Gastrocnemius medialis (tissue), 4 donors: ENCODE measurements around the gene MMRN2. TPM values are rescaled to one million over a fixed set of nuclear protein-coding genes. Genes with fewer than 3 reads are reported as not detected.
"Not testable (repeated sequence)": the region's sequence is repeated elsewhere in the genome, so short reads cannot be mapped to it uniquely, and the experiment has no call there.

ENCODE experiments used
- ATAC-seq, 2 donors: fragments of 150-250 bp; one replicate each; pipeline ENCODE4 v1.9.1; 2016
- DNase-seq, 2 donors: peaks; one replicate each; pipeline ENCODE4 v3.0.0-alpha.2; 2019
- H3K27ac ChIP-seq, 4 donors: fragments of 200-600 bp; sonication (generic); 1 replicate in 1 of 4; 2 replicates in 3 of 4; pipeline ENCODE4 v1.5.1; 2016 to 2018; ENCODE audit warnings: mild to moderate bottlenecking in 2 of 4, moderate library complexity in 1 of 4
- H3K27me3 ChIP-seq, 3 donors: fragments of 200-600 bp; sonication (generic) in 2 of 3; 1 replicate in 1 of 3; 2 replicates in 2 of 3; pipeline versions ENCODE4 v1.5.1 to v1.6.0; 2016 to 2019; ENCODE audit warnings: mild to moderate bottlenecking in 1 of 3, moderate library complexity in 1 of 3
- H3K36me3 ChIP-seq, 2 donors: fragments of 200-600 bp; sonication (generic) in 1 of 2; one replicate each; pipeline ENCODE4 v1.5.1; 2017 to 2018
- H3K4me1 ChIP-seq, 2 donors: fragments of 200-600 bp; sonication (generic) in 1 of 2; one replicate each; pipeline ENCODE4 v1.5.1; 2016 to 2017; ENCODE audit warnings: mild to moderate bottlenecking in 2 of 2
- H3K4me3 ChIP-seq, 4 donors: fragments of 200-600 bp; sonication (generic) in 3 of 4; 1 replicate in 1 of 4; 2 replicates in 3 of 4; pipeline ENCODE4 v1.5.1; 2016 to 2019; ENCODE audit warnings: mild to moderate bottlenecking in 2 of 4
- H3K9me3 ChIP-seq, 3 donors: fragments of 200-600 bp; sonication (generic) in 2 of 3; 1 replicate in 1 of 3; 2 replicates in 2 of 3; pipeline ENCODE4 v1.5.1; 2016 to 2019
- POLR2A ChIP-seq, 2 donors: fragments of 450-650 bp; IDR thresholded peaks; one replicate each; pipeline ENCODE4 v1.6.1; 2017; ENCODE audit warnings: antibody characterized with exemption in 2 of 2, mild to moderate bottlenecking in 2 of 2, moderate library complexity in 2 of 2
- in situ Hi-C, 4 donors: fragments of 200-750 bp; cut with MboI; loops; one replicate each; pipeline versions ENCODE4 v1.15.0 to v1.8.0; 2017; ENCODE audit warnings: low sequenced_read_pairs in 4 of 4
- intact Hi-C: fragments of 100-400 bp; cut with DNase I; formaldehyde crosslinking; loops from one replicate; pipeline ENCODE4 v1.15.1; 2023; ENCODE audit warnings: low total_unique reads
- total RNA-seq, 4 donors: library from RNA; depleted of rRNA; stranded (reverse); fragments of >200 nt; gene quantifications; one replicate each; pipeline versions ENCODE4 v1.1.0 to v1.2.3, GENCODE V29; 2016
- TF ChIP-seq, protein P1 (sequence below), 5 experiments: fragments of 450-650 bp in 3 of 5; fragments of 200-600 bp in 2 of 5; sonication (generic) in 2 of 5; IDR thresholded peaks in 4 of 5; conservative IDR thresholded peaks in 1 of 5; 1 replicate in 4 of 5; 2 replicates in 1 of 5; pipeline ENCODE4 v1.5.1; 2016 to 2019; ENCODE audit warnings: antibody characterized with exemption in 5 of 5, mild to moderate bottlenecking in 3 of 5, moderate library complexity in 3 of 5

The MMRN2 gene
- total RNA-seq, 4 donors from 2014 or later: 14.6 to 34.8 (median 25.8) TPM

GRCh38 chr10:86992456-86992855 is 35.0 kb upstream of the MMRN2 start:
- Histone ChIP-seq H3K9me3 (no peaks in the 10 kb centered on the region), H3K4me1 (peaks cover 4 to 11% of the 10 kb centered on the region in 2 donors), H3K27me3 (no peaks in the 10 kb centered on the region), H3K36me3 (no peaks in the 10 kb centered on the region), H3K27ac (no peak overlapping the region), H3K4me3 (no peak overlapping the region)
- no peak for DNase-seq
- no peak for ATAC-seq
- in situ Hi-C loops: no loop called here
- TF ChIP-seq, protein P1, sequence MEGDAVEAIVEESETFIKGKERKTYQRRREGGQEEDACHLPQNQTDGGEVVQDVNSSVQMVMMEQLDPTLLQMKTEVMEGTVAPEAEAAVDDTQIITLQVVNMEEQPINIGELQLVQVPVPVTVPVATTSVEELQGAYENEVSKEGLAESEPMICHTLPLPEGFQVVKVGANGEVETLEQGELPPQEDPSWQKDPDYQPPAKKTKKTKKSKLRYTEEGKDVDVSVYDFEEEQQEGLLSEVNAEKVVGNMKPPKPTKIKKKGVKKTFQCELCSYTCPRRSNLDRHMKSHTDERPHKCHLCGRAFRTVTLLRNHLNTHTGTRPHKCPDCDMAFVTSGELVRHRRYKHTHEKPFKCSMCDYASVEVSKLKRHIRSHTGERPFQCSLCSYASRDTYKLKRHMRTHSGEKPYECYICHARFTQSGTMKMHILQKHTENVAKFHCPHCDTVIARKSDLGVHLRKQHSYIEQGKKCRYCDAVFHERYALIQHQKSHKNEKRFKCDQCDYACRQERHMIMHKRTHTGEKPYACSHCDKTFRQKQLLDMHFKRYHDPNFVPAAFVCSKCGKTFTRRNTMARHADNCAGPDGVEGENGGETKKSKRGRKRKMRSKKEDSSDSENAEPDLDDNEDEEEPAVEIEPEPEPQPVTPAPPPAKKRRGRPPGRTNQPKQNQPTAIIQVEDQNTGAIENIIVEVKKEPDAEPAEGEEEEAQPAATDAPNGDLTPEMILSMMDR (IDR thresholded peaks at IDR 0.05 in 4 of 5, conservative IDR thresholded peaks at IDR 0.05 in 1 of 5): no peak
- no peak for TF ChIP-seq POLR2A (IDR thresholded peaks at IDR 0.05)
- intact Hi-C loops: no loop called here

DNA sequence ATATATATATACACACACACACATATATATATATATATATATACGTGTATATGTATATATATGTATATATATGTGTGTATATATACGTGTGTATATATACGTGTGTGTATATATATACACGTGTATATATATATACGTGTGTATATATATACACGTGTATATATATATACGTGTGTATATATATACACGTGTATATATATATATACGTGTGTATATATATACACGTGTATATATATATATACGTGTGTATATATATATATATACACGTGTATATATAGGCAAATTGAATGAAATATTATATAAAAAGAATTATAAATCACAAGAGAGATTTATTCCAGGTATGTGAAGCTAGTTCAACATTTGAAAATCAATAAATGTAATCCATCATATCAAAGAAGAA is 33.9 kb upstream of the MMRN2 start:
- H3K27ac ChIP-seq, H3K36me3 ChIP-seq, ATAC-seq, intact Hi-C loops, DNase-seq, H3K9me3 ChIP-seq, in situ Hi-C loops, H3K27me3 ChIP-seq, H3K4me3 ChIP-seq: not testable (repeated sequence)
- peaks cover 4 to 11% of the 10 kb centered on the region in 2 donors for H3K4me1 ChIP-seq

GRCh38 chr10:86988520-86988919 is 31.1 kb upstream of the MMRN2 start:
- H3K27ac ChIP-seq: no peak overlapping the region
- H3K36me3 ChIP-seq: no peaks in the 10 kb centered on the region
- ATAC-seq (no peak), DNase-seq (no peak)
- peaks cover 4 to 11% of the 10 kb centered on the region in 2 donors for H3K4me1 ChIP-seq
- TF ChIP-seq POLR2A (IDR thresholded peaks at IDR 0.05): no peak
- TF ChIP-seq, protein P1 (IDR thresholded peaks at IDR 0.05 in 4 of 5, conservative IDR thresholded peaks at IDR 0.05 in 1 of 5): no peak
- in situ Hi-C loops (no loop called here), intact Hi-C loops (no loop called here)
- no peak overlapping the region for H3K4me3 ChIP-seq
- H3K27me3 ChIP-seq: no peaks in the 10 kb centered on the region
- H3K9me3 ChIP-seq: no peaks in the 10 kb centered on the region

DNA sequence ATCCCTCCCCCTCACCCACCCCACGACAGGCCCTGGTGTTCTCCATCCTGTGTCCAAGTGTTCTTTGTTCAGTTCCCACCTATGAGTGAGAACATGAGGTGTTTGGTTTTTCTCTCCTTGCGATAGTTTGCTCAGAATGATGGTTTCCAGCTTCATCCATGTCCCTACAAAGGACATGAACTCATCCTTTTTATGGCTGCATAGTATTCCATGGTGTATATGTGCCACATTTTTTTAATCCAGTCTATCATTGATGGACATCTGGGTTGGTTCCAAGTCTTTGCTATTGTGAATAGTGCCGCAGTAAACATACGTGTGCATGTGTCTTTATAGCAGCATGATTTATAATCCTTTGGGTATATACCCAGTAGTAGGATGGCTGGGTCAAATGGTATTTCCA is 27.1 kb upstream of the MMRN2 start:
- intact Hi-C loops: not testable (repeated sequence)

DNA sequence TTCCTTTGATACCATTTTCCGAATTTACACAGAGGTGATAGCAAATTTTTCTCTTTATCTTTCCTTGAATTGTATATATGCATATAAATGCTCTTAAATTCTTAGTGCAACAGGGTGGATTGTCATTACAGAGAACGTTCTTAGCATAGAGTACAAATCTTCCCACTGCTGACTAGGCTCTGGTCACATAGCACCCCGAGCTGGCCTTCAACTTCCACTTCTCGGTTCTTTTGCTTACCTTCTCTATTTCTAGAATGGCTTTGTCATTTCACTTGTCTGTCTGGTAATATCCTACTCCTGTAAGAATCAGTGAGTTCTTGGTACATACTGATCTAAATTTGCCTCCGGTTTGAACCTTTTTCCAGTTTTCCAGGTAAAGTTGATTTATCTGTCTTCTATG is 24.3 kb upstream of the MMRN2 start:
- TF ChIP-seq, protein P1 (IDR thresholded peaks at IDR 0.05 in 4 of 5, conservative IDR thresholded peaks at IDR 0.05 in 1 of 5): no peak
- no peak for TF ChIP-seq POLR2A (IDR thresholded peaks at IDR 0.05)
- Histone ChIP-seq H3K4me3 (no peak overlapping the region), H3K9me3 (no peaks in the 10 kb centered on the region), H3K4me1 (peaks cover 38 to 43% of the 10 kb centered on the region in 2 donors), H3K27me3 (no peaks in the 10 kb centered on the region), H3K36me3 (no peaks in the 10 kb centered on the region), H3K27ac (peak overlapping the region; percentile 13 to 88 (median 84))
- in situ Hi-C loops: no loop called here
- ATAC-seq (no peak), DNase-seq (no peak)
- intact Hi-C loops: no loop called here

More for the DNA sequence above, 27.1 kb upstream of the MMRN2 start:
- ATAC-seq, H3K27ac ChIP-seq, H3K36me3 ChIP-seq, in situ Hi-C loops, H3K27me3 ChIP-seq, H3K4me3 ChIP-seq, DNase-seq, H3K9me3 ChIP-seq: not testable (repeated sequence)
- H3K4me1 ChIP-seq: peaks cover 28 to 34% of the 10 kb centered on the region in 2 donors

DNA sequence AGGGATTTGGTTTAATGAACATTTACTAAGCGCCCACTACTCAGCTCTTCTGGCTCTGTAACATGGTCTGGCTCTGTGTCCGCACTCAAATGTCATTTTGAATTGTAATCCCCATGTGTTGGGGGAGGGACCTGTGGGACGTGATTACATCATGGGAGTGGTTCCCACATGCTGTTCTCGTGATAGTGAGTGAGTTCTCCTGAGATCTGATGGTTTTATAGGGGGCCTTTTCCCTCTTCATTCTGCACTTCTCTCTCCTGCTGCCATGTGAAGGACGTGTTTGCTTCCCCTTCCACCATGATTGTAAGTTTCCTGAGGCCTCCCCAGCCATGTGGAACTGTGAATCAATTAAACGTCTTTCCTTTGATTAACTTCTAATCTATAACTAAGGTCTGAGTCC is 23.6 kb upstream of the MMRN2 start:
- in situ Hi-C loops, intact Hi-C loops, H3K9me3 ChIP-seq, H3K27me3 ChIP-seq, H3K36me3 ChIP-seq, H3K4me3 ChIP-seq: not testable (repeated sequence)
- peak; percentile 26 to 55 for ATAC-seq
- DNase-seq: peak in 1 of 2 donors; percentile 37
- Histone ChIP-seq H3K4me1 (peaks cover 38 to 43% of the 10 kb centered on the region in 2 donors), H3K27ac (peak overlapping the region; percentile 75 to 88 (median 84))
